HL-60/S4 treated with retinoic acid at 250 ng/mL for 4 days and 3 days (cell line): ENCODE data around the gene GPR27.

Source experiments
- in situ Hi-C: fragments of 300-500 bp; cut with MboI; formaldehyde crosslinking; loops from 2 replicates; pipeline ENCODE4 v1.7.0; 2022; ENCODE audit warnings: low sequenced_read_pairs

The GPR27 gene

DNA sequence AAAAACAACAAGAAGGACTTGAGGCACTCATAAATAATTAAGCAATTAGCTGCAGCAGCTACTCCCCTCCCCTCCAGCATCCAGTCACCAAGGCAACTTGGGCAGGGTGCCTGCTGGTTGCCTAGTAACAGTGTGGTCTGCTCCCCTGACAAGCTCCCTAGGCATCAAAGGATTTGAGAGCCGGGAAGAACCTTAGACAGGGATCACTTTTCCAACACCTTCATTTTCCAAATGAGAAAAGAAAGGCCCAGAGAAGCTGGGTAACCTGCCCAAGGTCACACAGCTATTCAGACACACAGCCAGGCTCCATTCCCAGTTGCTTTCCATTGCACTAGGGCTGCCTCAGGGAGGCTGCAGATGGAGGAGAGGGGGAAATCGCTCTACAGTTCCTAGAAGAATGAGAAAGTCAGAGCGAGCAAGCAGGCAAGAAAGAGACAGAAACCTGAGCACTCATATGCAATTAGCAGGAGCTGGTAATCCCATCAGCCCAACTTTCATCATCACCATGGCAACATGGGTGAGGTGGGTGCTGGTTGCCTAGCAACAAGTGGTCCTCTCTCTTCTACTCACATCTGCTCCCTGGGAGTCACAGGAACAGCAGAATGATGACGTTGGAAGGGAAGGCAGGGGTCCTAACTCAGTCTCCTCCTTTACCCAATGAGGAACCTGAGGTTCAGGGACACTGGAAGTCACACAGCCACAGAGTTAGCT is 24.9 kb upstream of the GPR27 start:
- in situ Hi-C loops: no loop called here

DNA sequence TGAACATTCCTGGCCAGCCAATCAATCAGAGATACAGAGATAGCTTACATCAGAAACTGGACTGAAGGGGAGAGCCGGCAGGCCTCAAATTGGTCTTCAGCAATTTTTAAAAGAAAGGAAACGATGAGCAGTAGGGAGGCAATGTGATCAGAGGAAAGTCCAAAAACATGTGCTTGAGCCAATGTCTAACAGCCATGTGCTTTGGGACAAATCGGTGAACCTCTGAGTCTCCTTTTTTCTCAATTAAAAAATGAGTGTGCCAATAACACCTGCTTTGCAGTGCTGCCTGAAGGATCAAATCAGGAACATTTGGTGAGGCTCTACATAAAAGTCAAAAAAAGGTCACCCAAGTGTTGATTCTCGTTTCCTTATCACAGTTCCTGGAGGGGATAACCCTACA is 21.0 kb upstream of the GPR27 start:
- in situ Hi-C loops: no loop called here

- in situ Hi-C loops: no loop called here
Observed at GRCh38 chr3:71733319-71733718, 20.3 kb upstream of the GPR27 start.

DNA sequence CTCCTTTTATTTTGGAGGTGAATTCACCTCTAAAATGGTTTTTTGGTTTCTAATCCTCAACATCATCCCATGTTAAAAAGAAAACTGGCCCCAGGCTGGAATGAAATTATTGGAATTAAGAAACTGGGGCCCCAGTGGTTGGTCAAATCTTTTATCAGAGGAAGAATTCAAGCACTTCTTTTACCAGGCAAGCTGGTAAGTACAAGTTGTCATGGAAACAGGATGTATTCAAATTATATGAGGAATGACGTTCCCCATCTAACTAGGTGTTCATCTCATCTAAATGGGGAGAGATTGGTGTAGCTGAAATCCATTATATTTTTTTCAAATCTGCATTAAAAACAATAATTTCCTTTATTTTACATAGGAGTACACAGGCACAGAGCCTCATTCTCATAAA is 18.8 kb upstream of the GPR27 start:
- in situ Hi-C loops: no loop called here

DNA sequence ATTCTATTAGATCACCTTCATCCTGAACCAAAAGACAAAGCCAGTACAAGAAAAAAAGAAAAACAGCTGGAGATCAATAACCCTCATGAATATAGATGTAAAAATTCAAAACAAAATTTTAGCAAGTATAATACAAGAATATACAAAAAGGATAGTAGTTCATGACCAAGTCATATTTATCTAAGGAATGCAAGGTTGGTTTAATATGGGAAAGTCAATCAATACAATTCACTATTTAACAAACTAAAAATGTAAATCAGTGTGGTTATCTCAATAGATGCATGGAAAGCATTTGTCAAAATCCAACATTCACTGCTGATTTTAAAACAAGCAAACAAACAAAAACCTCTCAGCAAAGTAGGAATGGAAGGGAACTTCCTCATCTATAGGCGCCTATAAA is 11.0 kb upstream of the GPR27 start:
- in situ Hi-C loops: no loop called here

GRCh38 chr3:71744738-71745137 is 8.9 kb upstream of the GPR27 start:
- in situ Hi-C loops: no loop called here

GRCh38 chr3:71751602-71752001 is 2.1 kb upstream of the GPR27 start:
- in situ Hi-C loops: no loop called here

GRCh38 chr3:71752831-71753700 is 589 bp upstream of the GPR27 start:
- in situ Hi-C loops: no loop called here

DNA sequence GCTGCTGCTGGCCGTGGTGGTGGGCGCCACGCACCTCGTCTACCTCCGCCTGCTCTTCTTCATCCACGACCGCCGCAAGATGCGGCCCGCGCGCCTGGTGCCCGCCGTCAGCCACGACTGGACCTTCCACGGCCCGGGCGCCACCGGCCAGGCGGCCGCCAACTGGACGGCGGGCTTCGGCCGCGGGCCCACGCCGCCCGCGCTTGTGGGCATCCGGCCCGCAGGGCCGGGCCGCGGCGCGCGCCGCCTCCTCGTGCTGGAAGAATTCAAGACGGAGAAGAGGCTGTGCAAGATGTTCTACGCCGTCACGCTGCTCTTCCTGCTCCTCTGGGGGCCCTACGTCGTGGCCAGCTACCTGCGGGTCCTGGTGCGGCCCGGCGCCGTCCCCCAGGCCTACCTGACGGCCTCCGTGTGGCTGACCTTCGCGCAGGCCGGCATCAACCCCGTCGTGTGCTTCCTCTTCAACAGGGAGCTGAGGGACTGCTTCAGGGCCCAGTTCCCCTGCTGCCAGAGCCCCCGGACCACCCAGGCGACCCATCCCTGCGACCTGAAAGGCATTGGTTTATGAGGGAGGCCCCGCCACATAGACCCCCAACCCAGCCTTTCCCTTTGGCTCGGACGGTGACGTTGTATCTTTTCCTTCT is 1.1 kb downstream of the GPR27 start:
- in situ Hi-C loops: no loop called here

- in situ Hi-C loops: no loop called here
Observed at GRCh38 chr3:71758091-71758490, 4.4 kb downstream of the GPR27 start.

GRCh38 chr3:71759401-71759800 is 5.7 kb downstream of the GPR27 start:
- in situ Hi-C loops: no loop called here

DNA sequence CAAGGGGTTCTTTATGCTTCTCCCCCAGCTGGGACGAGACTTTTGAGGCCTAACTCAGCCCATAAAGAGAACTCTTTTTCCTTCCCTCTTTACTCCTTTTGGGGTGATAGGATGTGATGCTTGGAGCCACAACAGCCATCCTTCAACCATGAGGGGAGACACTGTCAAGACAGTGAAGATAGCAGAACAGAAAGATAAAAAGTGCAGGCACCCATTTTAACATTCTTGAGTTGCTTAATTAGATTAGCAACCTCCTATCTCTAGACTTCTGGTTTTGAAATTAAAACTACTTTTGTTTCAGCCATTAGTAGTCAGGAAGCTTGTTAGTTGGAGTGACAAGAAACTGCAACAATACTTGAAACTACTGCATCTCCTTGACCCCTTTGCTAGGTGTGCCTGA is 6.5 kb downstream of the GPR27 start:
- in situ Hi-C loops: no loop called here

GRCh38 chr3:71763426-71763825 is 9.8 kb downstream of the GPR27 start:
- in situ Hi-C loops: no loop called here

DNA sequence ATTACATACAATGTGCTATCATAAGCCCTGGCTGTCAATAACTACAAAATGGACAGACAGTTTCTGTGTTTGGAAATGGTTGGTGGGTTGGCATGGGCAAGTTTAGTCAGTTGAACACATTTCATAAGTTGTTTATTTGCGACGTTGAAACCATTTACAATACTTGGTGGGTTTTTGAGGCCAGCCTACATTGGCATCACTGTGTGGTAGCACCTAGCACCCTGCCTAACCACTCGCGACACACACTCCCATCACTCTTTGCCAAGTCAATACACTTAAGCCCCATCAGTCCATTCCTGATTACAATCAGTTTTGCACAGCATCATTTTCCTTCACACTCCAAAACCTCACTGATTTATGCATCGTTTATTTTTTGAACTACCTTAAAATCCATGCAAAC is 17.5 kb downstream of the GPR27 start:
- in situ Hi-C loops: no loop called here

- in situ Hi-C loops: no loop called here
Observed at GRCh38 chr3:71771884-71772283, 18.2 kb downstream of the GPR27 start.

- in situ Hi-C loops: no loop called here
Observed at GRCh38 chr3:71776538-71776937, 22.9 kb downstream of the GPR27 start.

GRCh38 chr3:71778353-71778752 is 24.7 kb downstream of the GPR27 start:
- in situ Hi-C loops: no loop called here

DNA sequence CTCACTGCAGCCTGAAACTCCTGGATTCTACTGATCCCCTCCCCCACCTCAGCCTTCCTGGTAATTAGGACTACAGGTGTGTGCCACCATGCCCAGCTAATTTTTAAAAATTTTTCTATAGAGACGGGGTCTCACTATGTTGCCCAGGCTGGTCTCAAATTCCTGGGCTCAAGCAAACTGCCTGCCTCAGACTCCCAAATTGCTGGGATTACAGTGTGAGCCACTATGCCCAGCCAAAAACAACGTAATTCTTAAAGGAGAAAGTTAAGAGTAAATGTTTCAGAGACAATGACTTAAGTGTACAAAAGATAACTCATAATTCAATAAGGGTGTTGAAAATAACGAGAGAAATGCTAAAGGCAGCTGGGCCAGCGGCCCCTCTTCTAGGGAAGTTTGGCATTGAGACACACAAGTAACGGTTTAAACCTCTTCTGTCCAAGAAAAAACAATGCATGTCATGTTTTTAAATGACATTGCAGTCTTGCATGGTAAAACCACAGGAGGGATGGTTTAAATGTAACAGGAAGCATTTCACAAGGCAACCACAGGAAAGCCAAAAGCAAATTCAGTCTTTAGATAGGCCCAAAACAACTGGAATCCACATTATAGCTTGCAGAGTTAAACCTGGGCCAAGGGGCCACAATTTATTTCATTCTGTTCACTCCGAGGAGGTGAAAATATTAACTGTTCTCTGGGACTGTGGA is 26.2 kb downstream of the GPR27 start:
- in situ Hi-C loops: no loop called here

- in situ Hi-C loops: no loop called here
Observed at GRCh38 chr3:71780430-71780829, 26.8 kb downstream of the GPR27 start.

- in situ Hi-C loops: no loop called here
Observed at GRCh38 chr3:71783152-71783551, 29.5 kb downstream of the GPR27 start.

DNA sequence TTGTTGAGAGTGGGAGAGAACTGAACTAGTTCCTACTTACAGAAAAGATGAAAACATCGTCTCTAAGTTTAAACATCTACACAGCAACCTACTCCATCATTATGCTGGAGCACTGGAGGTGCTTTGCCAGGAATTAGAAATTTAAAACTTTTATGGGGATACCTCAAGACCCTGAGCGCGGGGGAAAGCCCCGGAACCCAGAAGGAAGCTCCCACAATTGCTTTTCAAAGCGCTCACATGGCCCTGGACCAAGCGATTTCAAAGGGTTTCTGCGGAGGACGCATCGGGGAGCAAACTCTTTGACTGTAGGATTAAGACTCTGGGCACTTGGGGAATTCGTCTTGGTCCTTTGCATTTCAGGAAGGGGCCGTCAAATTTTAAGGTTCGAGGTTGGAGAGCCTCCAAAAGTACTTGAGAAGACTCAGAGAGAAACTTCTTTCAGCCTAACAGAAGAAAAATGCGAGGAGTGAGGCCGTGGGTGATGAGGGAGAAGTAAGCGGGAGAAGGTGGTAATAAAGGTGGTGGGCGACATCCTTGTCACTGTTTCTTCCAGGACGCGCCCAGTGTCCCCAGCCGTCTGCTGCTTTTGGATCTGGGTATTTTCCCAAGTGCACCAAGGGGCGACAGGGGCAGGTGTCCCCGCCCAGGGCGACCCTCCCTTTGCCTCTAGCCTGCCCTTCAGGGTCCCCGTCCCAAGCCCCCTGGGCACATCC is 30.7 kb downstream of the GPR27 start:
- in situ Hi-C loops: no loop called here
